Lower lobe of right lung (tissue), 2 donors: ENCODE measurements around the gene PRKAR1B. TPM values are rescaled to one million over a fixed set of nuclear protein-coding genes. Genes with fewer than 3 reads are reported as not detected.

Experiments used
- ATAC-seq, 2 donors: fragments of 200-7000 bp; cut with Tn5 transposase; one replicate each; pipeline ENCODE4 v1.9.1; 2020 to 2022; ENCODE audit warnings: mild to moderate bottlenecking in 2 of 2, moderate library complexity in 2 of 2
- DNase-seq: peaks from one replicate; pipeline ENCODE4 v3.0.0-alpha.2; 2020
- H3K27ac ChIP-seq: fragments of 200-600 bp; one replicate; pipeline ENCODE4 v1.8.0; 2022
- H3K27me3 ChIP-seq: fragments of 200-600 bp; one replicate; pipeline ENCODE4 v1.8.0; 2022; ENCODE audit warnings: low read depth
- H3K36me3 ChIP-seq: fragments of 200-600 bp; one replicate; pipeline ENCODE4 v1.8.0; 2022; ENCODE audit warnings: mild to moderate bottlenecking
- H3K4me1 ChIP-seq: fragments of 200-600 bp; one replicate; pipeline ENCODE4 v1.8.0; 2022
- H3K4me3 ChIP-seq: fragments of 200-600 bp; one replicate; pipeline ENCODE4 v1.8.0; 2022; ENCODE audit warnings: mild to moderate bottlenecking
- H3K9me3 ChIP-seq: fragments of 200-600 bp; one replicate; pipeline ENCODE4 v1.8.0; 2022
- CTCF ChIP-seq: fragments of 200-600 bp; IDR thresholded peaks from one replicate; pipeline ENCODE4 v1.8.0; 2022; ENCODE audit warnings: antibody characterized with exemption, mild to moderate bottlenecking
- intact Hi-C: fragments of 100-400 bp; cut with DNase I; formaldehyde crosslinking; loops from one replicate; pipeline ENCODE4 v1.11.0; 2022
- total RNA-seq: library from RNA; stranded (reverse); fragmentation: NEBNext Ultra II Directional; extraction: Animal tissue kit (Norgen Biotek cat#: 25700); gene quantifications from one replicate; pipeline ENCODE4 v1.2.1, GENCODE V29; 2021
- donor health status: DM: no; HTN: yes; CAD: no; lungs with severe emphysema.

The PRKAR1B gene
- total RNA-seq, 1 donor from 2014 or later, result 16.8 TPM

- intact Hi-C loops, result no loop called here
Measured at GRCh38 chr7:601036-601594, 126.0 kb downstream of the PRKAR1B start.

GRCh38 chr7:600149-601035, 126.7 kb downstream of the PRKAR1B start:
- DNase-seq, result no peak
- Histone ChIP-seq H3K36me3 (no peaks in the 10 kb centered on the region), H3K9me3 (no peaks in the 10 kb centered on the region), H3K4me1 (peaks cover 39% of the 10 kb centered on the region), H3K27ac (no peak overlapping the region), H3K27me3 (no peaks in the 10 kb centered on the region), H3K4me3 (no peak overlapping the region)
- no peak for TF ChIP-seq CTCF
- no peak for ATAC-seq
- intact Hi-C loops, result no loop called here

More at GRCh38 chr7:601036-601594, 126.0 kb downstream of the PRKAR1B start:
- peak overlapping the region; percentile 25 for H3K4me3 ChIP-seq
- TF ChIP-seq CTCF, result no peak
- no peaks in the 10 kb centered on the region for H3K36me3 ChIP-seq
- H3K27ac ChIP-seq, result peak overlapping the region; percentile 91
- H3K27me3 ChIP-seq, result no peaks in the 10 kb centered on the region
- ATAC-seq (no peak), DNase-seq (no peak)
- H3K9me3 ChIP-seq, result no peaks in the 10 kb centered on the region
- H3K4me1 ChIP-seq, result peaks cover 41% of the 10 kb centered on the region

GRCh38 chr7:598899-599298, 128.2 kb downstream of the PRKAR1B start:
- intact Hi-C loops, result no loop called here
- ATAC-seq (no peak), DNase-seq (peak; percentile 45)
- no peak overlapping the region for H3K27ac ChIP-seq
- H3K36me3 ChIP-seq, result no peaks in the 10 kb centered on the region
- TF ChIP-seq CTCF, result no peak
- H3K4me3 ChIP-seq, result no peak overlapping the region
- H3K9me3 ChIP-seq, result no peaks in the 10 kb centered on the region
- peaks cover 26% of the 10 kb centered on the region for H3K4me1 ChIP-seq
- H3K27me3 ChIP-seq, result no peaks in the 10 kb centered on the region

- TF ChIP-seq CTCF, result no peak
- Histone ChIP-seq H3K27ac (no peak overlapping the region), H3K4me1 (peaks cover 16% of the 10 kb centered on the region), H3K4me3 (no peak overlapping the region), H3K27me3 (no peaks in the 10 kb centered on the region), H3K36me3 (no peaks in the 10 kb centered on the region), H3K9me3 (no peaks in the 10 kb centered on the region)
- DNase-seq, result peak; percentile 24
- no peak for ATAC-seq
- intact Hi-C loops, result no loop called here
Measured at GRCh38 chr7:597348-598178, 129.5 kb downstream of the PRKAR1B start.

GRCh38 chr7:596819-597182, 130.3 kb downstream of the PRKAR1B start:
- intact Hi-C loops, result no loop called here
- no peak for DNase-seq

More at GRCh38 chr7:596819-597182, 130.3 kb downstream of the PRKAR1B start:
- Histone ChIP-seq H3K4me3 (no peak overlapping the region), H3K9me3 (no peaks in the 10 kb centered on the region), H3K36me3 (no peaks in the 10 kb centered on the region), H3K27ac (no peak overlapping the region), H3K4me1 (peaks cover 8% of the 10 kb centered on the region), H3K27me3 (no peaks in the 10 kb centered on the region)
- ATAC-seq, result no peak
- TF ChIP-seq CTCF, result no peak
